ENCODE measurements around the gene KIF5C. TPM values are rescaled to one million over a fixed set of nuclear protein-coding genes. Genes with fewer than 3 reads are reported as not detected.

Gene KIF5C
- total RNA-seq, 2 donors from 2014 or later: 23.9 to 29.1 TPM

GRCh38 chr2:148918554-148918953, 43.5 kb downstream of the KIF5C start:
- H3K27me3 Mint-ChIP-seq (ENCODE audit: low read depth): no peaks in the 10 kb centered on the region
- no peak overlapping the region for H3K27ac Mint-ChIP-seq
- H3K4me1 Mint-ChIP-seq (ENCODE audit: low read depth): peaks cover 16% of the 10 kb centered on the region
- peaks cover 9 to 10% of the 10 kb centered on the region in 2 donors for H3K36me3 Mint-ChIP-seq (ENCODE audit: insufficient read depth in 2 of 2)
- peaks cover 9% of the 10 kb centered on the region in 2 donors for H3K9me3 Mint-ChIP-seq
- ATAC-seq (replicated peaks in 1 of 2) (no peak), DNase-seq (no peak)
- no peak overlapping the region for H3K4me3 Mint-ChIP-seq

- Mint-ChIP-seq H3K27ac (no peak overlapping the region), H3K4me1 (ENCODE audit: low read depth) (peaks cover 16% of the 10 kb centered on the region), H3K27me3 (ENCODE audit: low read depth) (no peaks in the 10 kb centered on the region)
Measured at GRCh38 chr2:148920559-148920958, 45.5 kb downstream of the KIF5C start.

GRCh38 chr2:148922062-148922461, 47.0 kb downstream of the KIF5C start:
- H3K4me1 Mint-ChIP-seq (ENCODE audit: low read depth): peaks cover 22% of the 10 kb centered on the region
- no peak for ATAC-seq (replicated peaks in 1 of 2)
- H3K4me3 Mint-ChIP-seq: no peak overlapping the region
- peaks cover 9% of the 10 kb centered on the region in 2 donors for H3K9me3 Mint-ChIP-seq
- H3K36me3 Mint-ChIP-seq (ENCODE audit: insufficient read depth in 2 of 2): peaks cover 9 to 10% of the 10 kb centered on the region in 2 donors
- H3K27me3 Mint-ChIP-seq (ENCODE audit: low read depth): no peaks in the 10 kb centered on the region
- H3K27ac Mint-ChIP-seq: no peak overlapping the region
- DNase-seq: no peak

More at GRCh38 chr2:148920559-148920958, 45.5 kb downstream of the KIF5C start:
- Mint-ChIP-seq H3K4me3 (no peak overlapping the region), H3K36me3 (ENCODE audit: insufficient read depth in 2 of 2) (peaks cover 9 to 10% of the 10 kb centered on the region in 2 donors), H3K9me3 (peaks cover 9% of the 10 kb centered on the region in 2 donors)
- ATAC-seq (replicated peaks in 1 of 2): no peak
- DNase-seq: no peak

- no peak for DNase-seq
- Mint-ChIP-seq H3K27ac (no peak overlapping the region), H3K36me3 (ENCODE audit: insufficient read depth in 2 of 2) (peaks cover 9 to 10% of the 10 kb centered on the region in 2 donors), H3K9me3 (peaks cover 9% of the 10 kb centered on the region in 2 donors), H3K27me3 (ENCODE audit: low read depth) (no peaks in the 10 kb centered on the region), H3K4me1 (ENCODE audit: low read depth) (peaks cover 22% of the 10 kb centered on the region), H3K4me3 (no peak overlapping the region)
- no peak for ATAC-seq (replicated peaks in 1 of 2)
Measured at GRCh38 chr2:148922776-148923475, 47.9 kb downstream of the KIF5C start.

- H3K27me3 Mint-ChIP-seq (ENCODE audit: low read depth): no peaks in the 10 kb centered on the region
Measured at GRCh38 chr2:148924514-148925178, 49.6 kb downstream of the KIF5C start.

GRCh38 chr2:148926291-148926961, 51.4 kb downstream of the KIF5C start:
- Mint-ChIP-seq H3K4me1 (ENCODE audit: low read depth) (peaks cover 17% of the 10 kb centered on the region), H3K27me3 (ENCODE audit: low read depth) (no peaks in the 10 kb centered on the region), H3K27ac (peak overlapping the region; percentile 95), H3K4me3 (peak overlapping the region; percentile 80 to 96), H3K36me3 (ENCODE audit: insufficient read depth in 2 of 2) (no peaks in the 10 kb centered on the region), H3K9me3 (no peaks in the 10 kb centered on the region)
- DNase-seq: peak; percentile 57 to 58
- peak; percentile 81 to 84 for ATAC-seq (replicated peaks in 1 of 2)

More at GRCh38 chr2:148924514-148925178, 49.6 kb downstream of the KIF5C start:
- peaks cover 17% of the 10 kb centered on the region for H3K4me1 Mint-ChIP-seq (ENCODE audit: low read depth)
- no peak overlapping the region for H3K27ac Mint-ChIP-seq
- no peak overlapping the region for H3K4me3 Mint-ChIP-seq
- H3K9me3 Mint-ChIP-seq: no peaks in the 10 kb centered on the region
- no peak for DNase-seq
- H3K36me3 Mint-ChIP-seq (ENCODE audit: insufficient read depth in 2 of 2): no peaks in the 10 kb centered on the region
- ATAC-seq (replicated peaks in 1 of 2): no peak

GRCh38 chr2:148926981-148927401, 52.0 kb downstream of the KIF5C start:
- peak; percentile 83 to 90 for ATAC-seq (replicated peaks in 1 of 2)
- Mint-ChIP-seq H3K9me3 (no peaks in the 10 kb centered on the region), H3K4me3 (peak overlapping the region; percentile 80 to 96), H3K27me3 (ENCODE audit: low read depth) (no peaks in the 10 kb centered on the region), H3K4me1 (ENCODE audit: low read depth) (peaks cover 17% of the 10 kb centered on the region), H3K36me3 (ENCODE audit: insufficient read depth in 2 of 2) (no peaks in the 10 kb centered on the region), H3K27ac (peak overlapping the region; percentile 95)
- DNase-seq: peak; percentile 38 to 53

GRCh38 chr2:148928395-148928794, 53.4 kb downstream of the KIF5C start:
- DNase-seq (no peak), ATAC-seq (replicated peaks in 1 of 2) (no peak)
- H3K36me3 Mint-ChIP-seq (ENCODE audit: insufficient read depth in 2 of 2): no peaks in the 10 kb centered on the region
- H3K4me1 Mint-ChIP-seq (ENCODE audit: low read depth): peaks cover 17% of the 10 kb centered on the region
- no peak overlapping the region for H3K4me3 Mint-ChIP-seq
- H3K27me3 Mint-ChIP-seq (ENCODE audit: low read depth): no peaks in the 10 kb centered on the region
- no peak overlapping the region for H3K27ac Mint-ChIP-seq
- no peaks in the 10 kb centered on the region for H3K9me3 Mint-ChIP-seq

- H3K36me3 Mint-ChIP-seq (ENCODE audit: insufficient read depth in 2 of 2): no peaks in the 10 kb centered on the region
- H3K4me3 Mint-ChIP-seq: no peak overlapping the region
- ATAC-seq (replicated peaks in 1 of 2) (no peak), DNase-seq (no peak)
- H3K9me3 Mint-ChIP-seq: no peaks in the 10 kb centered on the region
- no peaks in the 10 kb centered on the region for H3K27me3 Mint-ChIP-seq (ENCODE audit: low read depth)
- peaks cover 17% of the 10 kb centered on the region for H3K4me1 Mint-ChIP-seq (ENCODE audit: low read depth)
- H3K27ac Mint-ChIP-seq: no peak overlapping the region
Measured at GRCh38 chr2:148930046-148930775, 55.2 kb downstream of the KIF5C start.

- H3K9me3 Mint-ChIP-seq: no peaks in the 10 kb centered on the region
- peaks cover 4% of the 10 kb centered on the region for H3K4me1 Mint-ChIP-seq (ENCODE audit: low read depth)
- no peak for DNase-seq
- H3K36me3 Mint-ChIP-seq (ENCODE audit: insufficient read depth in 2 of 2): no peaks in the 10 kb centered on the region
- H3K27me3 Mint-ChIP-seq (ENCODE audit: low read depth): no peaks in the 10 kb centered on the region
- no peak overlapping the region for H3K27ac Mint-ChIP-seq
- H3K4me3 Mint-ChIP-seq: no peak overlapping the region
- ATAC-seq (replicated peaks in 1 of 2): no peak
Measured at GRCh38 chr2:148932536-148932935, 57.5 kb downstream of the KIF5C start.

- no peaks in the 10 kb centered on the region for H3K36me3 Mint-ChIP-seq (ENCODE audit: insufficient read depth in 2 of 2)
- no peak for DNase-seq
- H3K27ac Mint-ChIP-seq: no peak overlapping the region
- H3K4me1 Mint-ChIP-seq (ENCODE audit: low read depth): no peaks in the 10 kb centered on the region
- H3K9me3 Mint-ChIP-seq: no peaks in the 10 kb centered on the region
- no peaks in the 10 kb centered on the region for H3K27me3 Mint-ChIP-seq (ENCODE audit: low read depth)
- no peak for ATAC-seq (replicated peaks in 1 of 2)
- H3K4me3 Mint-ChIP-seq: no peak overlapping the region
Measured at GRCh38 chr2:148933456-148933855, 58.4 kb downstream of the KIF5C start.

GRCh38 chr2:148935791-148936190, 60.8 kb downstream of the KIF5C start:
- Mint-ChIP-seq H3K9me3 (no peaks in the 10 kb centered on the region), H3K27me3 (ENCODE audit: low read depth) (no peaks in the 10 kb centered on the region), H3K4me1 (ENCODE audit: low read depth) (no peaks in the 10 kb centered on the region), H3K36me3 (ENCODE audit: insufficient read depth in 2 of 2) (no peaks in the 10 kb centered on the region), H3K27ac (no peak overlapping the region), H3K4me3 (no peak overlapping the region)
- ATAC-seq (replicated peaks in 1 of 2): no peak
- no peak for DNase-seq

Measured in activated T-cell treated with anti-CD3 and anti-CD28 coated beads, Interleukin-2, amount 50 U/mL, for 72 hours (primary cell).